ENCODE results near the gene C2orf74. TPM values are rescaled to one million over a fixed set of nuclear protein-coding genes. Genes with fewer than 3 reads are reported as not detected.

C2orf74 gene
- total and polyA plus RNA-seq, 9 of the 15 experiments (the other 6 are each of a cell fraction or from before 2014, with no cell fraction given) = not detected

- TF ChIP-seq PREB (CRISPR knock-in tag; IDR thresholded peaks at IDR 0.05) (no peak), RNF2 (IDR thresholded peaks at IDR 0.05) (peak; percentile 81), L3MBTL2 (IDR thresholded peaks at IDR 0.05) (peak; percentile 95), SMARCB1 (IDR thresholded peaks at IDR 0.05; ENCODE audit: insufficient read length, low read depth) (no peak), PHB2 (IDR thresholded peaks at IDR 0.05; ENCODE audit: low read depth) (no peak), ZNF766 (CRISPR knock-in tag; conservative IDR thresholded peaks at IDR 0.05) (peak; percentile 96), ZNF444 (CRISPR knock-in tag; IDR thresholded peaks at IDR 0.05) (no peak), SREBF2 (CRISPR knock-in tag; IDR thresholded peaks at IDR 0.05) (no peak), ZC3H4 (CRISPR knock-in tag; IDR thresholded peaks at IDR 0.05; ENCODE audit: borderline replicate concordance) (no peak; the same call in 1 of the 2 replicates), BCL6 (CRISPR knock-in tag; IDR thresholded peaks at IDR 0.05) (no peak), TBL1XR1 (IDR thresholded peaks at IDR 0.05; ENCODE audit: low read length in 2 of 2) (no peak), ATF3 (IDR thresholded peaks at IDR 0.05) (peak; percentile 47; the same call in 1 of the 2 replicates), ATF3 (CRISPR knock-in tag; conservative IDR thresholded peaks at IDR 0.05) (no peak), SIN3A (IDR thresholded peaks at IDR 0.05; ENCODE audit: borderline replicate concordance in 2 of 2, control insufficient read depth in 1 of 2, low read depth in 2 of 2, low read length in 2 of 2) (peak in 1 of 2 experiments; percentile 67; a peak in 2 of 4 replicates), PHF20 (IDR thresholded peaks at IDR 0.05; ENCODE audit: partially characterized antibody) (peak; percentile 75), LARP7 (IDR thresholded peaks at IDR 0.05) (no peak), CGGBP1 (CRISPR knock-in tag; IDR thresholded peaks at IDR 0.05) (no peak), TRIM24 (IDR thresholded peaks at IDR 0.05) (0 out of 4 replicates have a peak, but pooled peaks of 1 of the 2 experiments have one; percentile 57), E2F6 (IDR thresholded peaks at IDR 0.05; ENCODE audit: borderline replicate concordance in 1 of 2, extremely low read depth in 1 of 2, insufficient read depth in 1 of 2, insufficient read length in 1 of 2, low read depth in 1 of 2, low read length in 1 of 2, poor library complexity in 1 of 2, severe bottlenecking in 1 of 2) (peak; percentile 85 to 89), NFIC (IDR thresholded peaks at IDR 0.05) (peak; percentile 85), TEAD2 (tag; IDR thresholded peaks at IDR 0.05) (no peak)
These were observed 15.1 kb downstream of the C2orf74 start (continued) for GRCh38 chr2:61176755-61177726.
